IMR-90 (cell line): ENCODE results near the gene PPM1H. TPM values are rescaled to one million over a fixed set of nuclear protein-coding genes. Genes with fewer than 3 reads are reported as not detected.

Source experiments
- ATAC-seq: fragments of 200-7000 bp; cut with Tn5 transposase; 2 replicates; pipeline ENCODE4 v1.9.1; 2020; ENCODE audit warnings: low read depth, mild to moderate bottlenecking, moderate library complexity
- BruUV-seq: library from RNA; stranded (reverse); fragments of 400-500 nt; replicated peaks from 2 replicates; lab custom pipeline; 2021; lab: Mats Ljungman, UMichigan
- CTCF ChIA-PET: fragments of 300-600 bp; formaldehyde crosslinking; extraction: SDS; loops from one replicate; lab custom pipeline; 2021; ENCODE audit warnings: antibody characterized with exemption; lab: Yijun Ruan, JAX
- POLR2A ChIA-PET: fragments of 300-600 bp; sonication (Branson Sonifier 250); formaldehyde crosslinking; loops from one replicate; lab custom pipeline; 2022; ENCODE audit warnings: antibody characterized with exemption; ENCODE audit not compliant: unreplicated experiment; lab: Charles Lee
- DNase-seq: peaks from one replicate; pipeline ENCODE4 v3.0.0; 2013
- H2AFZ ChIP-seq: replicated peaks from 2 replicates; pipeline ENCODE3; 2013; ENCODE audit warnings: low read length, mild to moderate bottlenecking; ENCODE audit not compliant: poor library complexity
- H2AK5ac ChIP-seq: 2 replicates; pipeline ENCODE4 v1.6.1; 2013; ENCODE audit warnings: low read depth, low read length, inconsistent platforms
- H2AK9ac ChIP-seq: replicated peaks from 2 replicates; pipeline ENCODE3; 2013; ENCODE audit warnings: mild to moderate bottlenecking, low read depth, low read length, moderate library complexity; ENCODE audit not compliant: poor library complexity
- H2BK120ac ChIP-seq: 2 replicates; pipeline ENCODE4 v1.6.1; 2013; ENCODE audit warnings: low read depth, low read length, inconsistent platforms
- H2BK15ac ChIP-seq: 3 replicates; pipeline ENCODE4 v1.6.1; 2013; ENCODE audit warnings: low read depth, low read length, inconsistent platforms
- H2BK20ac ChIP-seq: 2 replicates; pipeline ENCODE4 v1.6.1; 2013; ENCODE audit warnings: low read depth, mild to moderate bottlenecking, inconsistent platforms, low read length, moderate library complexity
- H2BK5ac ChIP-seq: 2 replicates; pipeline ENCODE4 v1.6.1; 2013; ENCODE audit warnings: mild to moderate bottlenecking, low read depth, low read length, inconsistent platforms; ENCODE audit not compliant: poor library complexity, severe bottlenecking
- H3K14ac ChIP-seq: replicated peaks from 2 replicates; pipeline ENCODE4 v1.6.1; 2013; ENCODE audit warnings: low read depth, low read length, inconsistent platforms
- H3K18ac ChIP-seq: 2 replicates; pipeline ENCODE4 v1.6.1; 2013; ENCODE audit warnings: low read depth, low read length, control low read depth
- H3K23ac ChIP-seq: 2 replicates; pipeline ENCODE4 v1.6.1; 2013; ENCODE audit warnings: low read depth, low read length, inconsistent platforms
- H3K27ac ChIP-seq: 2 replicates; pipeline ENCODE4 v1.5.1; 2013; ENCODE audit warnings: mild to moderate bottlenecking, control low read depth, low read length; ENCODE audit not compliant: insufficient read depth
- H3K27me3 ChIP-seq: 2 replicates; pipeline ENCODE4 v1.6.1; 2013; ENCODE audit warnings: low read length; ENCODE audit not compliant: control insufficient read depth, insufficient read depth
- H3K36me3 ChIP-seq: 2 replicates; pipeline ENCODE4 v1.6.1; 2013; ENCODE audit warnings: low read length, mixed read lengths; ENCODE audit not compliant: control insufficient read depth, insufficient read depth
- H3K4ac ChIP-seq: 2 replicates; pipeline ENCODE4 v1.6.1; 2013; ENCODE audit warnings: low read depth, low read length, inconsistent platforms
- H3K4me1 ChIP-seq: 2 replicates; pipeline ENCODE4 v1.6.1; 2013; ENCODE audit warnings: low read length, mixed read lengths; ENCODE audit not compliant: control insufficient read depth, insufficient read depth
- H3K4me2 ChIP-seq: 2 replicates; pipeline ENCODE4 v1.6.1; 2013; ENCODE audit warnings: low read depth, mild to moderate bottlenecking, control low read depth, low read length, moderate library complexity
- H3K4me3 ChIP-seq: 2 replicates; pipeline ENCODE4 v1.5.1; 2013; ENCODE audit warnings: low read depth, mild to moderate bottlenecking, control low read depth, low read length, moderate library complexity; ENCODE audit not compliant: insufficient read depth
- H3K56ac ChIP-seq: 2 replicates; pipeline ENCODE4 v1.6.1; 2013; ENCODE audit warnings: low read length, inconsistent platforms; ENCODE audit not compliant: insufficient read depth; ENCODE audit errors: extremely low read depth
- H3K79me1 ChIP-seq, 2 experiments: 2 replicates each; pipeline ENCODE4 v1.6.1; 2013; ENCODE audit warnings: low read length in 2 of 2, inconsistent platforms in 1 of 2, low read depth in 1 of 2
- H3K9ac ChIP-seq: 2 replicates; pipeline ENCODE4 v1.6.1; 2013; ENCODE audit warnings: low read depth, low read length, control low read depth
- H3K9me1 ChIP-seq: 2 replicates; pipeline ENCODE4 v1.6.1; 2013; ENCODE audit warnings: low read length, inconsistent platforms; ENCODE audit not compliant: insufficient read depth
- H3K9me3 ChIP-seq: 2 replicates; pipeline ENCODE4 v1.6.1; 2013; ENCODE audit warnings: low read length; ENCODE audit not compliant: control insufficient read depth, insufficient read depth
- H4K20me1 ChIP-seq: 2 replicates; pipeline ENCODE4 v1.6.1; 2013; ENCODE audit warnings: low read length, inconsistent platforms; ENCODE audit not compliant: insufficient read depth
- H4K5ac ChIP-seq: 2 replicates; pipeline ENCODE4 v1.6.1; 2013; ENCODE audit warnings: mild to moderate bottlenecking, low read depth, low read length, control low read depth
- H4K8ac ChIP-seq, 2 experiments: 2 replicates each; pipeline ENCODE4 v1.6.1; 2013; ENCODE audit warnings: low read depth in 2 of 2, low read length in 2 of 2, control low read depth in 1 of 2, inconsistent platforms in 1 of 2
- H4K91ac ChIP-seq: 2 replicates; pipeline ENCODE4 v1.6.1; 2013; ENCODE audit warnings: low read depth, low read length, inconsistent platforms; ENCODE audit not compliant: insufficient read depth
- BHLHE40 ChIP-seq: fragments of 150-350 bp; IDR thresholded peaks from 2 replicates; pipeline ENCODE4 v1.6.1; 2016; ENCODE audit warnings: mild to moderate bottlenecking, low read depth, low read length
- MAFK ChIP-seq: IDR thresholded peaks from 2 replicates; pipeline ENCODE4 v1.6.1; 2012; ENCODE audit warnings: low read depth, low read length, improper control_type of control experiment
- MAZ ChIP-seq: IDR thresholded peaks from 2 replicates; pipeline ENCODE4 v1.6.1; 2012; ENCODE audit warnings: low read depth, mild to moderate bottlenecking, low read length, improper control_type of control experiment, moderate library complexity, borderline replicate concordance
- MXI1 ChIP-seq: IDR thresholded peaks from 2 replicates; pipeline ENCODE4 v1.6.1; 2012; ENCODE audit warnings: low read depth, mild to moderate bottlenecking, low read length, moderate library complexity, borderline replicate concordance
- NFE2L2 ChIP-seq: fragments of 150-350 bp; IDR thresholded peaks from 2 replicates; pipeline ENCODE4 v1.6.1; 2016; ENCODE audit warnings: low read depth, mild to moderate bottlenecking, low read length
- POLR2A ChIP-seq: IDR thresholded peaks from 2 replicates; pipeline ENCODE4 v1.6.1; 2012; ENCODE audit warnings: mild to moderate bottlenecking, low read depth, low read length
- WGBS, 2 experiments: methylation state at CpG; one replicate each; pipeline versions ENCODE4 v1.1.5 to v1.1.7; 2013; ENCODE audit warnings: missing lambda C conversion rate in 2 of 2; ENCODE audit not compliant: insufficient read length in 1 of 2; ENCODE audit errors: extremely low coverage in 2 of 2; 5-methylcytosine and 5-hydroxymethylcytosine counted together
- dilution Hi-C: fragments of 300-500 bp; cut with HindIII; formaldehyde crosslinking; loops from one replicate; pipeline ENCODE4 v1.14.3; 2018; ENCODE audit warnings: low sequenced_read_pairs; ENCODE audit not compliant: unreplicated experiment
- in situ Hi-C: fragments of 300-500 bp; cut with MboI; formaldehyde crosslinking; loops from 3 replicates; pipeline ENCODE4 v1.14.3; 2019; ENCODE audit warnings: low sequenced_read_pairs, inconsistent platforms, mixed read lengths
- intact Hi-C: fragments of 100-400 bp; cut with micrococcal nuclease; formaldehyde crosslinking; loops from 2 replicates; pipeline ENCODE4 v1.10.0; 2022
- polyA plus RNA-seq, 3 experiments: library from polyadenylated mRNA; depleted of rRNA; stranded (reverse); fragments of >200 nt; gene quantifications; 2 replicates each; pipeline ENCODE4 v1.2.3, GENCODE V29; 2012; ENCODE audit warnings: low replicate concordance in 1 of 3
- total RNA-seq: library from RNA; depleted of rRNA; stranded (reverse); fragments of >200 nt; gene quantifications from 2 replicates; pipeline ENCODE4 v1.2.3, GENCODE V29; 2012

Gene PPM1H
- total and polyA plus RNA-seq, 2 of the 4 experiments (the other 2 are of a cell fraction) = 0.14 to 0.18 TPM

DNA sequence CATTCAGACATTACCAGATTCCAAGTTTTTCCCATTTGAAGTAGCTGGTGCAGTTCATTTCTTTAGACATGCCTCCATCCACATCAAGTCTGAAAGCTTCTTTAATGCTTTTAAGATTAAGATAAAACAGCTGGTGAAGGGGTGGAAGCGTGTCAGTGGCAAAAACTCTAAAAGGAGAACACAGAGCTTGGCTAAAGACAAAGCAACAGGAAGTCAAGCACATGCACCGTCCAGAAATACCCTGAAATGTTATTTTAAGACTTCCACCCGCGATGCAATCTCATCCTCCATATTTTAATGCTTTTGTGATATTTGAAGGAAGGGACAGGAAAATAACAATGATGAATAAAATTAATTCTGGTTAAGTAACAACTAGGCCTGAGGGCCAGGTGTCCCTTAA, 31.8 kb downstream of the PPM1H start:
- Histone ChIP-seq H2AFZ (no peak overlapping the region), H4K91ac (no peak overlapping the region), H2BK5ac (no peak overlapping the region), H3K27ac (no peak overlapping the region), H3K27me3 (peaks cover 4% of the 10 kb centered on the region; the same call in 1 of the 2 replicates), H4K8ac (no peak overlapping the region), H2BK120ac (no peak overlapping the region), H3K4me1 (no peaks in the 10 kb centered on the region), H3K4me3 (no peak overlapping the region), H4K5ac (no peak overlapping the region), H2BK20ac (no peak overlapping the region), H3K79me1 (no peaks in the 10 kb centered on the region), H2AK9ac (no peak overlapping the region), H3K9me3 (no peaks in the 10 kb centered on the region), H3K4me2 (no peak overlapping the region), H4K20me1 (no peaks in the 10 kb centered on the region), H2BK15ac (no peak overlapping the region), H3K18ac (no peak overlapping the region), H3K23ac (no peak overlapping the region), H2AK5ac (no peak overlapping the region), H3K36me3 (no peaks in the 10 kb centered on the region), H3K56ac (no peak overlapping the region), H3K14ac (no peak overlapping the region), H3K9ac (no peak overlapping the region), H3K9me1 (no peaks in the 10 kb centered on the region), H3K4ac (no peak overlapping the region)
- in situ Hi-C loops (no loop called here), intact Hi-C loops (no loop called here), dilution Hi-C loops (no loop called here)
- DNase-seq (no peak), ATAC-seq (no peak)
- POLR2A ChIA-PET = no interaction called here
- no TSS peak for BruUV-seq
- CTCF ChIA-PET = interaction anchor here (1.3 kb wide), 1 partner anchor 14 kb away, joined by 4 read pairs; no protein-coding TSS in a partner anchor
- WGBS, 2 experiments = no CpG with 5 or more reads among the region's 4 CpGs
- no peak for TF ChIP-seq BHLHE40
- no peak for TF ChIP-seq MAFK
- TF ChIP-seq NFE2L2 = no peak
- no peak for TF ChIP-seq POLR2A
- TF ChIP-seq MXI1 = no peak
- TF ChIP-seq MAZ = no peak
